ENCODE measurements around the gene TTBK1. TPM values are rescaled to one million over a fixed set of nuclear protein-coding genes. Genes with fewer than 3 reads are reported as not detected.

The TTBK1 gene
- total and polyA plus RNA-seq, 2 donors from 2014 or later: 0.26 to 0.31 TPM

DNA sequence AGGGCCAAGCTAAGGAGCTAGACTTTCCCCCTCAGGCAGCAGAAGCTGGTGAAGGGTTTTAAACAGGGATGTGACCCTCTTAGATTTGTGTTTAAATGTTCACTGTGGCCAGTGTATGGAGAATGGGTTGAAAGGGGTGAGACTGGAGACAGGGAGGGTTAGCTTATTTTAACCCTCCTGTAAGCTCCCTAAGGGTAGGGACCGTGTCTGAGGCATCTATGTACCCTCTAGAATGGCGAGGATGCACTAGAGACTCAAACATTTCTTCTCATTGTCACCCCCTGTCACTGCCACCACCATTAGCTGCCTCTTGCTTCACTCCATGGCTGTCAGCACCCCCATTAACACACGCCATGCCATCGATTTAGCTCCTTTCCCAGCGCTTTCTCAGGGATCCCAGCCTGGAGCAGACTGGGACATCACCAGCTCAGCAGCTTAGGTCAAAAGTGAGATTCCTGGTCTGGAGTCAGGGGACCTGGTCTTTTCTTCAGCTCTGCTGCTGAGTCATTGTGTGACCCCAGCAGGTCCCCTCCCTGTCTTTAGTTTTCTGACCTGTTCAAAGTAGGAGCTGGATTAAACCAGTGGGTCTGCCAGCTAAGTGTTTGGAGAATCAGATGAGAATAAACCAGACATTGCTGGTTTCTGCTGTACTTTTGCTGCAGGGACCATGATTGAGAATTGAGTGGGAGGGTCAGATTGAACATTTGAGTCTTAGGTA lies 53.7 kb downstream of the TTBK1 start:
- no peak overlapping the region for H3K9ac ChIP-seq (ENCODE audit: low read length in 3 of 3)
- H3K4me1 ChIP-seq (ENCODE audit: control insufficient read depth in 2 of 3, insufficient read depth in 2 of 3, low read depth in 1 of 3, low read length in 3 of 3): peaks cover 0 to 5% (median 3%) of the 10 kb centered on the region in 3 donors
- FAIRE-seq: no peak
- TF ChIP-seq, protein P1, sequence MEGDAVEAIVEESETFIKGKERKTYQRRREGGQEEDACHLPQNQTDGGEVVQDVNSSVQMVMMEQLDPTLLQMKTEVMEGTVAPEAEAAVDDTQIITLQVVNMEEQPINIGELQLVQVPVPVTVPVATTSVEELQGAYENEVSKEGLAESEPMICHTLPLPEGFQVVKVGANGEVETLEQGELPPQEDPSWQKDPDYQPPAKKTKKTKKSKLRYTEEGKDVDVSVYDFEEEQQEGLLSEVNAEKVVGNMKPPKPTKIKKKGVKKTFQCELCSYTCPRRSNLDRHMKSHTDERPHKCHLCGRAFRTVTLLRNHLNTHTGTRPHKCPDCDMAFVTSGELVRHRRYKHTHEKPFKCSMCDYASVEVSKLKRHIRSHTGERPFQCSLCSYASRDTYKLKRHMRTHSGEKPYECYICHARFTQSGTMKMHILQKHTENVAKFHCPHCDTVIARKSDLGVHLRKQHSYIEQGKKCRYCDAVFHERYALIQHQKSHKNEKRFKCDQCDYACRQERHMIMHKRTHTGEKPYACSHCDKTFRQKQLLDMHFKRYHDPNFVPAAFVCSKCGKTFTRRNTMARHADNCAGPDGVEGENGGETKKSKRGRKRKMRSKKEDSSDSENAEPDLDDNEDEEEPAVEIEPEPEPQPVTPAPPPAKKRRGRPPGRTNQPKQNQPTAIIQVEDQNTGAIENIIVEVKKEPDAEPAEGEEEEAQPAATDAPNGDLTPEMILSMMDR (IDR thresholded peaks at IDR 0.05; ENCODE audit: borderline replicate concordance, extremely low read depth, insufficient read depth): no peak
- H3K27me3 ChIP-seq (ENCODE audit: control insufficient read depth, insufficient read depth, low read length): no peaks in the 10 kb centered on the region
- no peaks in the 10 kb centered on the region for H3K36me3 ChIP-seq (ENCODE audit: control insufficient read depth in 2 of 3, insufficient read depth in 3 of 3, low read length in 3 of 3)
- no peak for DNase-seq
- intact Hi-C loops (cut with DNase I): no loop called here
- H3K9me3 ChIP-seq (ENCODE audit: control insufficient read depth in 2 of 3, insufficient read depth in 1 of 3, low read length in 3 of 3): no peaks in the 10 kb centered on the region
- no peak overlapping the region for H3K4me3 ChIP-seq (ENCODE audit: low read length in 3 of 3)
- H3K27ac ChIP-seq (ENCODE audit: low read depth in 2 of 2, low read length in 2 of 2): peak overlapping the region; percentile 29 to 82

- Histone ChIP-seq H3K27me3 (ENCODE audit: control insufficient read depth, insufficient read depth, low read length) (no peaks in the 10 kb centered on the region), H3K36me3 (ENCODE audit: control insufficient read depth in 2 of 3, insufficient read depth in 3 of 3, low read length in 3 of 3) (no peaks in the 10 kb centered on the region), H3K4me1 (ENCODE audit: control insufficient read depth in 2 of 3, insufficient read depth in 2 of 3, low read depth in 1 of 3, low read length in 3 of 3) (peaks cover 0 to 5% (median 3%) of the 10 kb centered on the region in 3 donors), H3K27ac (ENCODE audit: low read depth in 2 of 2, low read length in 2 of 2) (peak within 1 kb of the TSS; percentile 44 to 82), H3K9me3 (ENCODE audit: control insufficient read depth in 2 of 3, insufficient read depth in 1 of 3, low read length in 3 of 3) (no peaks in the 10 kb centered on the region), H3K9ac (ENCODE audit: low read length in 3 of 3) (peak within 1 kb of the TSS in 1 of 3 donors; percentile 13), H3K4me3 (ENCODE audit: low read length in 3 of 3) (peak within 1 kb of the TSS in 2 of 3 donors; percentile 69 to 72)
- FAIRE-seq (no peak), DNase-seq (peak in 1 of 5 donors; percentile 34)
- intact Hi-C loops (cut with DNase I): no loop called here
- TF ChIP-seq, protein P1 (IDR thresholded peaks at IDR 0.05; ENCODE audit: borderline replicate concordance, extremely low read depth, insufficient read depth): no peak
Measured at GRCh38 chr6:43297644-43298564, 54.6 kb downstream of the TTBK1 start, which contains the start of gene SLC22A7. TSS of gene SLC22A7 (plus strand) at chr6:43298260. CDS start at chr6:43298359, 99 bp downstream.

- no peak for FAIRE-seq
- H3K27me3 ChIP-seq (ENCODE audit: control insufficient read depth, insufficient read depth, low read length): no peaks in the 10 kb centered on the region
Measured at GRCh38 chr6:43298565-43299337, 55.5 kb downstream of the TTBK1 start.

More at GRCh38 chr6:43298565-43299337, 55.5 kb downstream of the TTBK1 start:
- DNase-seq: no peak
- intact Hi-C loops (cut with DNase I): no loop called here
- Histone ChIP-seq H3K27ac (ENCODE audit: low read depth in 2 of 2, low read length in 2 of 2) (peak overlapping the region; percentile 44 to 82), H3K4me3 (ENCODE audit: low read length in 3 of 3) (peak overlapping the region in 2 of 3 donors; percentile 69 to 72), H3K9ac (ENCODE audit: low read length in 3 of 3) (peak overlapping the region in 1 of 3 donors; percentile 13), H3K4me1 (ENCODE audit: control insufficient read depth in 2 of 3, insufficient read depth in 2 of 3, low read depth in 1 of 3, low read length in 3 of 3) (peaks cover 0 to 5% (median 3%) of the 10 kb centered on the region in 3 donors), H3K36me3 (ENCODE audit: control insufficient read depth in 2 of 3, insufficient read depth in 3 of 3, low read length in 3 of 3) (no peaks in the 10 kb centered on the region), H3K9me3 (ENCODE audit: control insufficient read depth in 2 of 3, insufficient read depth in 1 of 3, low read length in 3 of 3) (no peaks in the 10 kb centered on the region)
- TF ChIP-seq, protein P1 (IDR thresholded peaks at IDR 0.05; ENCODE audit: borderline replicate concordance, extremely low read depth, insufficient read depth): no peak

All from kidney (tissue), 14 donors.